ENCODE measurements around the gene NR2F2.

DNA sequence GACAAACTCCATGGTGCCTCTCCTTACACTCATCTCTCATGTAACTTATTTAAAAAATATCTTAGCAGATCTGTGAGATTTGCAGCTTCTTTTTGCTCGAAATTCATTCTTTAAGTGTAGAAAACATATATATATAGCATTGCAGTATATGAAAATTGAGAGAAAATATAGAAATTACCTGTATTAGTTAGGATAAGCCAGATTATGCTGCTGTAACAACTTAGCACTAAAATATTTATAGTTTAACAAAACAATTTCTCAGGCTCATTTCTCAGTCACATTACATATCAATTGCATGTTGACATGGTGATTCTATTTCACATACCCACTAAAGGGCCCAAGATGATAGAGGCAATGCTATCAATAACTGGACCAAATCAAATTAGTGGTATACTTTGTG, 54.7 kb downstream of the NR2F2 start:
- TF ChIP-seq POLR2AphosphoS5 (IDR thresholded peaks at IDR 0.05), result no peak
- no peak for TF ChIP-seq POLR2A (IDR thresholded peaks at IDR 0.05)
- TF ChIP-seq, protein P1, sequence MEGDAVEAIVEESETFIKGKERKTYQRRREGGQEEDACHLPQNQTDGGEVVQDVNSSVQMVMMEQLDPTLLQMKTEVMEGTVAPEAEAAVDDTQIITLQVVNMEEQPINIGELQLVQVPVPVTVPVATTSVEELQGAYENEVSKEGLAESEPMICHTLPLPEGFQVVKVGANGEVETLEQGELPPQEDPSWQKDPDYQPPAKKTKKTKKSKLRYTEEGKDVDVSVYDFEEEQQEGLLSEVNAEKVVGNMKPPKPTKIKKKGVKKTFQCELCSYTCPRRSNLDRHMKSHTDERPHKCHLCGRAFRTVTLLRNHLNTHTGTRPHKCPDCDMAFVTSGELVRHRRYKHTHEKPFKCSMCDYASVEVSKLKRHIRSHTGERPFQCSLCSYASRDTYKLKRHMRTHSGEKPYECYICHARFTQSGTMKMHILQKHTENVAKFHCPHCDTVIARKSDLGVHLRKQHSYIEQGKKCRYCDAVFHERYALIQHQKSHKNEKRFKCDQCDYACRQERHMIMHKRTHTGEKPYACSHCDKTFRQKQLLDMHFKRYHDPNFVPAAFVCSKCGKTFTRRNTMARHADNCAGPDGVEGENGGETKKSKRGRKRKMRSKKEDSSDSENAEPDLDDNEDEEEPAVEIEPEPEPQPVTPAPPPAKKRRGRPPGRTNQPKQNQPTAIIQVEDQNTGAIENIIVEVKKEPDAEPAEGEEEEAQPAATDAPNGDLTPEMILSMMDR (IDR thresholded peaks at IDR 0.05), result no peak
- no peak for TF ChIP-seq EP300 (IDR thresholded peaks at IDR 0.05; ENCODE audit: low read depth)

Data from transverse colon (tissue), 4 donors.